Measurements from ENCODE around the gene PTPRT.

GRCh38 chr20:43022568-43022967 lies 167.1 kb downstream of the PTPRT start:
- TF ChIP-seq CTCF (IDR thresholded peaks at IDR 0.05) (no peak), POLR2AphosphoS5 (IDR thresholded peaks at IDR 0.05; ENCODE audit: insufficient read depth in 1 of 2, low read depth in 1 of 2) (no peak), POLR2A (IDR thresholded peaks at IDR 0.05) (no peak)
